IPS-NIHi11 (cell line): Measurements from ENCODE around the gene TSHZ1.

Source experiments
- DNase-seq: peaks from one replicate; pipeline ENCODE4 v3.0.0; 2012; ENCODE audit warnings: mixed read lengths, low spot score

Gene TSHZ1

GRCh38 chr18:75275226-75275625 is 64.6 kb downstream of the TSHZ1 start:
- DNase-seq: no peak

GRCh38 chr18:75276818-75277609 is 66.4 kb downstream of the TSHZ1 start:
- DNase-seq: no peak

- DNase-seq: no peak
Observed at GRCh38 chr18:75277610-75277928, 67.0 kb downstream of the TSHZ1 start.

GRCh38 chr18:75279381-75279780 is 68.8 kb downstream of the TSHZ1 start:
- DNase-seq: no peak

- no peak for DNase-seq
Observed at GRCh38 chr18:75280427-75281280, 70.1 kb downstream of the TSHZ1 start.

GRCh38 chr18:75282746-75283145 is 72.1 kb downstream of the TSHZ1 start:
- DNase-seq: no peak

GRCh38 chr18:75283731-75284130 is 73.1 kb downstream of the TSHZ1 start:
- no peak for DNase-seq

- no peak for DNase-seq
Observed at GRCh38 chr18:75284566-75284965, 74.0 kb downstream of the TSHZ1 start.

GRCh38 chr18:75285876-75286275 is 75.3 kb downstream of the TSHZ1 start:
- no peak for DNase-seq

GRCh38 chr18:75287006-75287405 is 76.4 kb downstream of the TSHZ1 start:
- no peak for DNase-seq

- DNase-seq: no peak
Observed at GRCh38 chr18:75287700-75288099, 77.1 kb downstream of the TSHZ1 start.

GRCh38 chr18:75289761-75290160 is 79.2 kb downstream of the TSHZ1 start:
- no peak for DNase-seq

GRCh38 chr18:75290737-75291358 is 80.3 kb downstream of the TSHZ1 start:
- no peak for DNase-seq

- DNase-seq: no peak
Observed at GRCh38 chr18:75291460-75291859, 80.9 kb downstream of the TSHZ1 start.

GRCh38 chr18:75293591-75293990 is 83.0 kb downstream of the TSHZ1 start:
- DNase-seq: no peak

- DNase-seq: no peak
Observed at GRCh38 chr18:75297731-75298130, 87.1 kb downstream of the TSHZ1 start.

GRCh38 chr18:75304678-75305557 is 94.3 kb downstream of the TSHZ1 start:
- DNase-seq: no peak

- DNase-seq: no peak
Observed at GRCh38 chr18:75305984-75306383, 95.4 kb downstream of the TSHZ1 start.

GRCh38 chr18:75307530-75307929 is 96.9 kb downstream of the TSHZ1 start:
- no peak for DNase-seq

- no peak for DNase-seq
Observed at GRCh38 chr18:75309564-75309963, 99.0 kb downstream of the TSHZ1 start.

- DNase-seq: no peak
Observed at GRCh38 chr18:75314117-75314516, 103.5 kb downstream of the TSHZ1 start.

- DNase-seq: no peak
Observed at GRCh38 chr18:75314606-75315005, 104.0 kb downstream of the TSHZ1 start.
